Keratinocyte (primary cell): ENCODE data around the gene RPL38.
A peak's percentile ranks its signal among the peaks of the same experiment; 100 is the strongest.

Source experiments
- EZH2 ChIP-seq: IDR thresholded peaks from one replicate; pipeline ENCODE4 v1.6.1; 2012; ENCODE audit warnings: inconsistent platforms, mild to moderate bottlenecking, low read length, moderate library complexity
- TF ChIP-seq, protein P1 (sequence below), 3 experiments: IDR thresholded peaks in 1 of 3; conservative IDR thresholded peaks in 1 of 3; optimal IDR thresholded peaks in 1 of 3; 2 replicates in 2 of 3; 3 replicates in 1 of 3; pipeline versions ENCODE3 to v1.5.1; 2011; ENCODE audit warnings: low read length in 3 of 3, mild to moderate bottlenecking in 3 of 3, moderate library complexity in 2 of 3, control low read depth in 1 of 3, inconsistent platforms in 1 of 3; ENCODE audit not compliant: insufficient read depth in 2 of 3; ENCODE audit errors: extremely low read depth in 1 of 3

DNA sequence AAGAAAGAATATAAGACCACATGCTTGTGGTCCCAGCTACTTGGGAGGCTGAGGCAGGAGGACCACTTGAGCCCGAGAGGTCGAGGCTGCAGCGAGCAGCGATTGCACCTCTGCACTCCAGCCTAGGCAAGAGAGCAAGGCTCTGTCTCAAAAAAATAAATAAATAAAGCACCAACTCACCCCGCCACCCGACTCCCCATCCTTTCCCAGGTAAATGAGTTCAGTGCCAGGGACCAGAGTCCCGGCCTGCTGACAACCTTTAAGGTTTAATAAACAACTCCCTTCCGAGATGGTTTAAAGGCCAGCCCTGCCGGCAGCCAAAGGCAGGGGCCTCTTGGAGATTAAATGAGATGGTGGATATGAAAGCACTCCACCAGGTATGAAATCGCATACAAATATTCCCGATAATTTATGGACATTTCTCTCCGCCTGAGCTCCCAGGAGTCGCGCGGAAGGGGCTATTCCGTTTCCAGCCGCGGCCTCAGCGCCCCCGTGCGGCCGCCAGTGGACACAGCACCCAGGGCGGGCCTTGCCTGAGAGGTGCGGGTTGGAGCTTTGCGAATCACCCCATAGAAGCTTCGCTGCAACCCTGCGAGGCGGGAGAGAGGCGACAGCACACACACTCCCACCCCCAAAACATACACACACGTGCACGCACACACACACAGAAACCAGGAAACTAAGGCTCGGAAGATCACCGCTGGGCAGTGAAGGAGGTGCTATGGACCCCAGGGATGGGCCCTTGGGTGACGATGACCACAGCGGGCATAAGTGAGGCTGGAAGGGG is 4.0 kb upstream of the RPL38 start:
- TF ChIP-seq, protein P1, sequence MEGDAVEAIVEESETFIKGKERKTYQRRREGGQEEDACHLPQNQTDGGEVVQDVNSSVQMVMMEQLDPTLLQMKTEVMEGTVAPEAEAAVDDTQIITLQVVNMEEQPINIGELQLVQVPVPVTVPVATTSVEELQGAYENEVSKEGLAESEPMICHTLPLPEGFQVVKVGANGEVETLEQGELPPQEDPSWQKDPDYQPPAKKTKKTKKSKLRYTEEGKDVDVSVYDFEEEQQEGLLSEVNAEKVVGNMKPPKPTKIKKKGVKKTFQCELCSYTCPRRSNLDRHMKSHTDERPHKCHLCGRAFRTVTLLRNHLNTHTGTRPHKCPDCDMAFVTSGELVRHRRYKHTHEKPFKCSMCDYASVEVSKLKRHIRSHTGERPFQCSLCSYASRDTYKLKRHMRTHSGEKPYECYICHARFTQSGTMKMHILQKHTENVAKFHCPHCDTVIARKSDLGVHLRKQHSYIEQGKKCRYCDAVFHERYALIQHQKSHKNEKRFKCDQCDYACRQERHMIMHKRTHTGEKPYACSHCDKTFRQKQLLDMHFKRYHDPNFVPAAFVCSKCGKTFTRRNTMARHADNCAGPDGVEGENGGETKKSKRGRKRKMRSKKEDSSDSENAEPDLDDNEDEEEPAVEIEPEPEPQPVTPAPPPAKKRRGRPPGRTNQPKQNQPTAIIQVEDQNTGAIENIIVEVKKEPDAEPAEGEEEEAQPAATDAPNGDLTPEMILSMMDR (optimal IDR thresholded peaks at IDR 0.05 in 1 of 3, IDR thresholded peaks at IDR 0.05 in 1 of 3, conservative IDR thresholded peaks at IDR 0.05 in 1 of 3; ENCODE audit: extremely low read depth in 1 of 3, insufficient read depth in 2 of 3, low read length in 3 of 3), result peak; percentile 93 to 97 (median 94)
- TF ChIP-seq EZH2, result no peak
